Common myeloid progenitor, CD34-positive (primary cell): ENCODE measurements around the gene ATP5MK.
"Not testable (repeated sequence)": the region's sequence is repeated elsewhere in the genome, so short reads cannot be mapped to it uniquely, and the experiment has no call there.

Experiments used
- CTCF ChIA-PET: fragments of 350-600 bp; sonication (Branson Sonifier 250); formaldehyde crosslinking; loops from one replicate; lab custom pipeline; 2021; ENCODE audit warnings: antibody characterized with exemption; lab: Charles Lee
- POLR2A ChIA-PET: fragments of 350-600 bp; sonication (Branson Sonifier 250); formaldehyde crosslinking; loops from one replicate; lab custom pipeline; 2021; ENCODE audit warnings: antibody characterized with exemption; lab: Charles Lee
- DNase-seq, 3 donors: peaks; one replicate each; pipeline versions ENCODE4 v3.0.0 to v3.0.0-alpha.2; 2013
- H3K27ac ChIP-seq, 2 experiments: 1 replicate in 1 of 2; 2 replicates in 1 of 2; pipeline ENCODE4 v1.7.0; 2013; ENCODE audit warnings: inconsistent platforms in 2 of 2, low read length in 2 of 2, mild to moderate bottlenecking in 2 of 2, low read depth in 1 of 2, moderate library complexity in 1 of 2; ENCODE audit not compliant: severe bottlenecking in 2 of 2, insufficient read depth in 1 of 2, poor library complexity in 1 of 2
- H3K27me3 ChIP-seq, 5 experiments: replicated peaks in 2 of 5; 1 replicate in 3 of 5; 2 replicates in 2 of 5; pipeline versions ENCODE4 v1.6.1 to v1.7.0; 2013; ENCODE audit warnings: low read length in 4 of 5, mild to moderate bottlenecking in 2 of 5, moderate library complexity in 2 of 5, inconsistent platforms in 1 of 5; ENCODE audit not compliant: insufficient read depth in 5 of 5, control insufficient read depth in 4 of 5
- H3K36me3 ChIP-seq, 4 experiments: 1 replicate in 2 of 4; 2 replicates in 2 of 4; pipeline versions ENCODE4 v1.6.1 to v1.7.0; 2013; ENCODE audit warnings: low read length in 3 of 4, control low read depth in 1 of 4, mild to moderate bottlenecking in 1 of 4; ENCODE audit not compliant: control insufficient read depth in 4 of 4, insufficient read depth in 4 of 4
- H3K4me1 ChIP-seq, 4 experiments: 1 replicate in 3 of 4; 2 replicates in 1 of 4; pipeline versions ENCODE4 v1.6.1 to v1.7.1; 2013; ENCODE audit warnings: low read length in 3 of 4, mild to moderate bottlenecking in 3 of 4, control low read depth in 1 of 4, inconsistent platforms in 1 of 4, moderate library complexity in 1 of 4; ENCODE audit not compliant: control insufficient read depth in 4 of 4, insufficient read depth in 4 of 4; ENCODE audit errors: control extremely low read depth in 1 of 4
- H3K4me3 ChIP-seq, 7 experiments: 1 replicate in 4 of 7; 2 replicates in 3 of 7; pipeline versions ENCODE4 v1.5.1 to v1.7.0; 2013; ENCODE audit warnings: mild to moderate bottlenecking in 7 of 7, low read length in 6 of 7, moderate library complexity in 6 of 7, inconsistent platforms in 2 of 7, low read depth in 2 of 7, control low read depth in 1 of 7; ENCODE audit not compliant: insufficient read depth in 4 of 7, control insufficient read depth in 1 of 7; ENCODE audit errors: extremely low read depth in 1 of 7
- H3K9me3 ChIP-seq, 5 experiments: 1 replicate in 4 of 5; 2 replicates in 1 of 5; pipeline versions ENCODE4 v1.6.1 to v1.7.1; 2013; ENCODE audit warnings: low read length in 4 of 5, mild to moderate bottlenecking in 2 of 5, inconsistent platforms in 1 of 5, low read depth in 1 of 5, moderate library complexity in 1 of 5; ENCODE audit not compliant: control insufficient read depth in 4 of 5, insufficient read depth in 2 of 5; ENCODE audit errors: control extremely low read depth in 1 of 5
- WGBS: methylation state at CpG from one replicate; pipeline ENCODE4 v1.1.5; 2013; ENCODE audit not compliant: insufficient coverage; 5-methylcytosine and 5-hydroxymethylcytosine counted together

The ATP5MK gene

GRCh38 chr10:103374263-103374662, 22.0 kb downstream of the ATP5MK start:
- Histone ChIP-seq H3K4me3 (no peak overlapping the region), H3K4me1 (peaks cover 0 to 7% (median 2%) of the 10 kb centered on the region in 4 experiments), H3K9me3 (no peaks in the 10 kb centered on the region), H3K27me3 (no peaks in the 10 kb centered on the region), H3K27ac (no peak overlapping the region), H3K36me3 (peaks cover 14 to 34% (median 23%) of the 10 kb centered on the region in 4 experiments)
- 100% methylated on average over 1 of the region's 5 CpGs for WGBS
- CTCF ChIA-PET, result no interaction called here
- POLR2A ChIA-PET, result no interaction called here
- no peak for DNase-seq

GRCh38 chr10:103373544-103373943, 22.7 kb downstream of the ATP5MK start:
- DNase-seq, result no peak
- Histone ChIP-seq H3K27me3 (no peaks in the 10 kb centered on the region), H3K9me3 (no peaks in the 10 kb centered on the region), H3K36me3 (peaks cover 12 to 30% (median 20%) of the 10 kb centered on the region in 4 experiments), H3K4me3 (no peak overlapping the region), H3K27ac (no peak overlapping the region), H3K4me1 (peaks cover 0 to 13% (median 6%) of the 10 kb centered on the region in 4 experiments)
- ChIA-PET CTCF (no interaction called here), POLR2A (no interaction called here)
- WGBS, result no CpG with 5 or more reads among the region's 3 CpGs

DNA sequence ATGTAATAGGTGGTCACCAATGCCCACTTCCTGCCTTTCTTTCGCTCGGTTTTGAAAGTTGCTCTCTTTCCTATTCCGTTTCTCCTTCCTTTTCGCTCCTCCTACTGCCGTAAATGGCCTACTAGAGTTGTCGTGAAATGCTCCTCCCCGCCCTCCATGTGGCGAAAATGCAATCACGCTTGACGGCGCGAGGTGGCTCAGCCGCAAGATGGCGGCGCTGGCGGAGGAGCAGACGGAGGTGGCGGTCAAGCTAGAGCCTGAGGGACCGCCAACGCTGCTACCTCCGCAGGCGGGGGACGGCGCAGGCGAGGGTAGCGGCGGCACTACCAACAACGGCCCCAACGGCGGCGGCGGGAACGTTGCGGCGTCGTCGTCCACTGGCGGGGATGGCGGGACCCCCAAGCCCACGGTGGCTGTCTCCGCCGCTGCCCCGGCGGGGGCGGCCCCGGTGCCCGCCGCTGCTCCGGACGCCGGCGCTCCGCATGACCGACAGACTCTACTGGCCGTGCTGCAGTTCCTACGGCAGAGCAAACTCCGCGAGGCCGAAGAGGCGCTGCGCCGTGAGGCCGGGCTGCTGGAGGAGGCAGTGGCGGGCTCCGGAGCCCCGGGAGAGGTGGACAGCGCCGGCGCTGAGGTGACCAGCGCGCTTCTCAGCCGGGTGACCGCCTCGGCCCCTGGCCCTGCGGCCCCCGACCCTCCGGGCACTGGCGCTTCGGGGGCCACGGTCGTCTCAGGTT, 28.3 kb downstream of the ATP5MK start, which contains the start of gene TAF5:
TAF5 (plus strand) TSS at position 195 of the 737 bp plus-strand sequence; CDS start at position 209, 14 bp downstream.
- CTCF ChIA-PET, result interaction anchor here (1.0 kb wide), 2 partner anchors 9 to 63 kb away, joined by 3 read pairs; no protein-coding TSS in a partner anchor

DNA sequence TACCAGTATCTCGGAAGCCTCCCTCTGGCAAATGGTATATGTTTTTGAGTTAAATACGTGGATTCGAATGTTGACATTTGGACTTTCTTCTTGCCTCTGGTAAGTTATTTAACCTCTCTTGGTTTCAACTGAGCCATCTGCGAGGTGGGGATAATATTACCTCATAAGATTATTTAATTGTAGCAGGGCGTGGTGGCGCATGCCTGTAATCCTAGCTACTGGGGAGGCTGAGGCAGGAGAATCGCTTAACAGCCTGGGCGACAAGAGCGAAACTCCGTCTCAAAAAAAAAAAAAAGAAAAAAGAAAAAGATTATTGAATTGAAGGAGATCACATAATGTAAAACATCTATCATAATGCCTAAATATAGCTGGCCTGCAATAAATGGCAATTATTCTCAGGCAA, 28.9 kb downstream of the ATP5MK start:
- H3K27ac ChIP-seq, result peak overlapping the region in 1 of 2 experiments; percentile 73
- H3K9me3 ChIP-seq, result no peaks in the 10 kb centered on the region
- peaks cover 0 to 2% (median 0%) of the 10 kb centered on the region in 4 experiments for H3K36me3 ChIP-seq
- ChIA-PET POLR2A (interaction anchor here (1.1 kb wide), 1 partner anchor 14 kb away, joined by 3 read pairs; no protein-coding TSS in a partner anchor), CTCF (interaction anchor here (1.0 kb wide), 1 partner anchor 9 kb away, joined by 3 read pairs; no protein-coding TSS in a partner anchor)
- peak overlapping the region in 6 of 7 experiments; percentile 55 to 97 (median 86) for H3K4me3 ChIP-seq
- no peaks in the 10 kb centered on the region for H3K27me3 ChIP-seq
- H3K4me1 ChIP-seq, result peaks cover 2 to 19% (median 7%) of the 10 kb centered on the region in 4 experiments
- peak in 1 of 3 donors; percentile 14 for DNase-seq
- WGBS, result no CpG with 5 or more reads among the region's 10 CpGs

More for the DNA sequence above, 28.3 kb downstream of the ATP5MK start, which contains the start of gene TAF5:
- Histone ChIP-seq H3K36me3 (peaks cover 0 to 2% (median under 1%) of the 10 kb centered on the region in 4 experiments), H3K4me3 (peak within 1 kb of the TSS; percentile 55 to 98 (median 87)), H3K27ac (peak within 1 kb of the TSS; percentile 40 to 73), H3K4me1 (peaks cover 2 to 19% (median 7%) of the 10 kb centered on the region in 4 experiments), H3K27me3 (no peaks in the 10 kb centered on the region), H3K9me3 (no peaks in the 10 kb centered on the region)
- DNase-seq, result peak; percentile 96 to 97 (median 97)
- 0% methylated on average over 71 of the region's 81 CpGs for WGBS
- POLR2A ChIA-PET, result interaction anchor here (0.6 to 1.5 kb wide), 5 partner anchors 15 to 137 kb away, joined by 3 to 4 read pairs (median 3); partner anchors contain the start of genes ATP5MK, PCGF6 and PDCD11

DNA sequence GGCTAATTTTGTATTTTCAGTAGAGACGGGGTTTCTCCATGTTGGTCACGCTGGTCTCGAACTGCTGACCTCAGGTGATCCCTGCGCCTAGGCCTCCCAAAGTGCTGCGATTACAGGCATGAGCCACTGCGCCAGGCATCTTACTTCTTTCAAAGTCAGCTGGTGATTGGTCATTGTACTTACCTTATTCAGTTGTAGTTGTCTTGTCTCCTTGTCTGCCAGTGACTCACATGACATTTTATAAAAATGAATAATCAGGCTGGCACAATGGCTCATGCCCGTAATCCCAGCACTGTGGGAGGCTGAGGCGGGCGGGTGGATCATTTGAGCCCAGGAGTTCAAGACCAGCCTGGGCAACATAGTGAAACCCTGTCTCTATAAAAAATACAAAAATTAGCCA, 35.5 kb downstream of the ATP5MK start:
- WGBS, result 98% methylated on average over 6 of the region's 9 CpGs
- DNase-seq, H3K36me3 ChIP-seq, H3K27me3 ChIP-seq, CTCF ChIA-PET, H3K9me3 ChIP-seq, H3K27ac ChIP-seq, H3K4me1 ChIP-seq, H3K4me3 ChIP-seq: not testable (repeated sequence)
- POLR2A ChIA-PET, result interaction anchor here (0.8 kb wide), 1 partner anchor 35 kb away, joined by 3 read pairs; the partner anchor contains the start of genes ATP5MK and PDCD11

- POLR2A ChIA-PET, H3K4me3 ChIP-seq, DNase-seq, H3K27ac ChIP-seq, H3K4me1 ChIP-seq, H3K27me3 ChIP-seq, H3K9me3 ChIP-seq, H3K36me3 ChIP-seq: not testable (repeated sequence)
- CTCF ChIA-PET, result interaction anchor here (1.2 kb wide), 1 partner anchor 8 kb away, joined by 3 read pairs; the partner anchor contains the start of gene TAF5
- WGBS, result 100% methylated on average over 2 of the region's 4 CpGs
Observed at GRCh38 chr10:103359493-103359892, 36.8 kb downstream of the ATP5MK start.
